Heart left ventricle (tissue), 16 donors: ENCODE results near the gene LCE3B. TPM values are rescaled to one million over a fixed set of nuclear protein-coding genes. Genes with fewer than 3 reads are reported as not detected.

Experiments
- ATAC-seq, 4 donors: fragments of 200-7000 bp; cut with Tn5 transposase; one replicate each; pipeline ENCODE4 v1.9.1; 2020 to 2022; ENCODE audit warnings: moderate library complexity in 4 of 4, mild to moderate bottlenecking in 3 of 4, moderate number of reproducible peaks in 1 of 4
- DNase-seq, 5 donors: peaks; one replicate each; pipeline ENCODE4 v3.0.0-alpha.2; 2020
- H3K27ac ChIP-seq, 12 donors: fragments of 200-600 bp; sonication (generic) in 4 of 12; one replicate each; pipeline versions ENCODE4 v1.5.0 to v1.8.0; 2016 to 2022; ENCODE audit warnings: mild to moderate bottlenecking in 2 of 12
- H3K27me3 ChIP-seq, 9 donors: fragments of 200-600 bp; sonication (generic) in 2 of 9; one replicate each; pipeline versions ENCODE4 v1.5.1 to v1.8.0; 2016 to 2022; ENCODE audit warnings: mild to moderate bottlenecking in 3 of 9
- H3K36me3 ChIP-seq, 9 donors: fragments of 200-600 bp; sonication (generic) in 2 of 9; one replicate each; pipeline versions ENCODE4 v1.5.0 to v1.8.0; 2018 to 2022; ENCODE audit warnings: mild to moderate bottlenecking in 2 of 9
- H3K4me1 ChIP-seq, 12 donors: fragments of 200-600 bp; sonication (generic) in 4 of 12; one replicate each; pipeline versions ENCODE4 v1.5.0 to v1.8.0; 2016 to 2022; ENCODE audit warnings: mild to moderate bottlenecking in 3 of 12
- H3K4me3 ChIP-seq, 12 donors: fragments of 200-600 bp; sonication (generic) in 4 of 12; one replicate each; pipeline versions ENCODE4 v1.5.0 to v1.8.0; 2017 to 2022; ENCODE audit warnings: mild to moderate bottlenecking in 9 of 12, moderate library complexity in 4 of 12
- H3K9me3 ChIP-seq, 12 donors: fragments of 200-600 bp; sonication (generic) in 4 of 12; one replicate each; pipeline versions ENCODE4 v1.5.0 to v1.8.0; 2016 to 2022; ENCODE audit warnings: mild to moderate bottlenecking in 1 of 12
- CTCF ChIP-seq, 12 donors: fragments of 200-600 bp; sonication (generic) in 4 of 12; IDR thresholded peaks; one replicate each; pipeline versions ENCODE4 v1.5.0 to v1.8.0; 2018 to 2022; ENCODE audit warnings: antibody characterized with exemption in 12 of 12, mild to moderate bottlenecking in 5 of 12
- POLR2A ChIP-seq, 2 donors: fragments of 450-650 bp; IDR thresholded peaks; one replicate each; pipeline ENCODE4 v1.6.1; 2017; ENCODE audit warnings: antibody characterized with exemption in 2 of 2, mild to moderate bottlenecking in 2 of 2, moderate library complexity in 2 of 2
- WGBS, 4 donors: extraction: QIAGEN DNeasy Blood & Tissue Kit in 2 of 4; methylation state at CpG; one replicate each; pipeline versions ENCODE4 v1.1.5 to v1.1.7; 2013 to 2018; 5-methylcytosine and 5-hydroxymethylcytosine counted together
- intact Hi-C, 10 donors: fragments of 100-400 bp; cut with DNase I; formaldehyde crosslinking; loops; one replicate each; pipeline versions ENCODE4 v1.11.1 to v1.14.2; 2022
- polyA plus RNA-seq, 2 donors: library from polyadenylated mRNA; stranded (reverse); fragments of 200-250 nt; gene quantifications; one replicate each; pipeline ENCODE4 v1.2.3, GENCODE V29; 2013
- total RNA-seq, 9 donors: library from RNA; depleted of rRNA in 2 of 9; stranded (reverse); fragments of >200 nt in 2 of 9; fragmentation: NEBNext Ultra II Directional in 3 of 9; extraction: Animal tissue kit (Norgen Biotek cat#: 25700) in 3 of 9; gene quantifications; one replicate each; pipeline versions ENCODE4 v1.1.0 to v1.2.4, GENCODE V29; 2016 to 2023
- donor health status: ischemic (EF 13 %, LVEDD 7.1; RV severe dilation, severe dysfunction).
- donor health status: healthy with polysubstance abuse.
- donor health status: DM: no; HTN: yes; CAD: no.
- donor health status: DM: no; HTN: no; CAD: no.
- donor health status: ischemic (EF 25% LVEDD 6.9; RV normal size, moderate dysfunction).
- donor health status: ischemic (EF 25% LVEDD 5.7; RV mildly dilated, moderate dysfunction).
- donor health status: healthy.
- donor health status: DM: yes; HTN: yes; CAD: no.
- donor health status: ischemic (EF 35%, LVEDD 5.7; RV mildly dilated, moderate dysfunction).
- donor health status: nonischemic (EF 11% LVEDD 7.7; RV severe dilation, severe dysfunction).
- donor health status: DM: yes; HTN: yes; CAD: no.
- donor health status: PGD.
- donor health status: ischemic (EF 29% LVEDD 5.4; RV normal size, mild dysfunction).
- donor health status: nonischemic (EF 23%, LVEDD 6.1; RV moderate dilation, normal function).

LCE3B gene
- total and polyA plus RNA-seq, 11 donors, result not detected

GRCh38 chr1:152585586-152585985 is 28.0 kb upstream of the LCE3B start:
- no peaks in the 10 kb centered on the region for H3K9me3 ChIP-seq
- H3K27me3 ChIP-seq, result no peaks in the 10 kb centered on the region
- no peaks in the 10 kb centered on the region for H3K4me1 ChIP-seq
- TF ChIP-seq POLR2A (IDR thresholded peaks at IDR 0.05) (no peak), CTCF (IDR thresholded peaks at IDR 0.05) (no peak)
- no peak for ATAC-seq
- H3K4me3 ChIP-seq, result no peak overlapping the region
- DNase-seq, result no peak
- no peaks in the 10 kb centered on the region for H3K36me3 ChIP-seq
- WGBS, 4 donors, result 44 to 86% (median 61%) methylated on average over 1 of the region's 1 CpG; no CpG with 5 or more reads in 1 of the 4 donors
- intact Hi-C loops, result no loop called here
- no peak overlapping the region for H3K27ac ChIP-seq

GRCh38 chr1:152596986-152597385 is 16.6 kb upstream of the LCE3B start:
- WGBS, 4 donors, result 76 to 77% (median 76%) methylated on average over 2 of the region's 2 CpGs; no CpG with 5 or more reads in 1 of the 4 donors

GRCh38 chr1:152599934-152600333 is 13.7 kb upstream of the LCE3B start, which contains the start of gene LCE3C:
Gene LCE3C, plus strand, starts transcription at chr1:152600234. Its CDS starts 498 bp downstream, at chr1:152600732.
- no peak within 1 kb of the TSS for H3K4me3 ChIP-seq
- ATAC-seq, result no peak
- intact Hi-C loops, result no loop called here
- H3K4me1 ChIP-seq, result no peaks in the 10 kb centered on the region
- no peak for TF ChIP-seq CTCF (IDR thresholded peaks at IDR 0.05)
- H3K27ac ChIP-seq, result no peak within 1 kb of the TSS
- 57 to 65% (median 60%) methylated on average over 4 of the region's 4 CpGs; no CpG with 5 or more reads in 1 of the 4 donors for WGBS, 4 donors
- DNase-seq, result no peak
- peaks cover 0 to 15% (median 0%) of the 10 kb centered on the region in 12 donors for H3K9me3 ChIP-seq
- no peaks in the 10 kb centered on the region for H3K36me3 ChIP-seq
- no peaks in the 10 kb centered on the region for H3K27me3 ChIP-seq

More at GRCh38 chr1:152596986-152597385, 16.6 kb upstream of the LCE3B start:
- intact Hi-C loops, result no loop called here
- no peaks in the 10 kb centered on the region for H3K36me3 ChIP-seq
- H3K4me3 ChIP-seq, result no peak overlapping the region
- no peaks in the 10 kb centered on the region for H3K4me1 ChIP-seq
- no peak for TF ChIP-seq CTCF (IDR thresholded peaks at IDR 0.05)
- no peak for TF ChIP-seq POLR2A (IDR thresholded peaks at IDR 0.05)
- no peak overlapping the region for H3K27ac ChIP-seq
- peaks cover 0 to 23% (median 0%) of the 10 kb centered on the region in 12 donors for H3K9me3 ChIP-seq
- ATAC-seq (no peak), DNase-seq (no peak)
- no peaks in the 10 kb centered on the region for H3K27me3 ChIP-seq

- H3K9me3 ChIP-seq, result peaks cover 0 to 25% (median 9%) of the 10 kb centered on the region in 12 donors
- H3K4me1 ChIP-seq, result no peaks in the 10 kb centered on the region
- H3K27me3 ChIP-seq, result peaks cover 0 to 5% (median 0%) of the 10 kb centered on the region in 9 donors
- DNase-seq (no peak), ATAC-seq (no peak)
- no peaks in the 10 kb centered on the region for H3K36me3 ChIP-seq
- H3K27ac ChIP-seq, result no peak overlapping the region
- 48 to 79% (median 75%) methylated on average over 3 of the region's 3 CpGs for WGBS, 4 donors
- TF ChIP-seq CTCF (IDR thresholded peaks at IDR 0.05) (no peak), POLR2A (IDR thresholded peaks at IDR 0.05) (no peak)
- no peak overlapping the region for H3K4me3 ChIP-seq
- intact Hi-C loops, result no loop called here
These were observed 8.4 kb downstream of the LCE3B start for GRCh38 chr1:152621993-152622392.
